ENCODE results near the gene PCDHB10. TPM values are rescaled to one million over a fixed set of nuclear protein-coding genes. Genes with fewer than 3 reads are reported as not detected.
"Not testable (repeated sequence)": the region's sequence is repeated elsewhere in the genome, so short reads cannot be mapped to it uniquely, and the experiment has no call there.

The PCDHB10 gene
- total RNA-seq, 3 donors from 2014 or later (not counting 1 experiment from before 2014, with no cell fraction given), result 0.15 TPM; not detected in 2

- Histone ChIP-seq H3K27ac (ENCODE audit: low read length) (no peak within 1 kb of the TSS), H3K36me3 (ENCODE audit: control insufficient read depth, insufficient read depth, low read length) (no peaks in the 10 kb centered on the region), H3K4me1 (ENCODE audit: control insufficient read depth, insufficient read depth, low read length) (no peaks in the 10 kb centered on the region), H3K9me3 (ENCODE audit: control insufficient read depth, insufficient read depth, low read length) (no peaks in the 10 kb centered on the region), H3K27me3 (ENCODE audit: control insufficient read depth, insufficient read depth, low read length) (peaks cover 2% of the 10 kb centered on the region), H3K4me3 (ENCODE audit: low read length) (no peak within 1 kb of the TSS)
- intact Hi-C loops (cut with micrococcal nuclease), result loop anchor here (10.0 kb wide), 1 partner anchor 342 kb away; no protein-coding TSS in a partner anchor
- H3K9me3 Mint-ChIP-seq, result peaks cover 2 to 5% of the 10 kb centered on the region in 2 donors
- H3K27ac Mint-ChIP-seq, result no peak within 1 kb of the TSS
- ATAC-seq, result no peak
- H3K27me3 Mint-ChIP-seq (ENCODE audit: low read depth in 2 of 2), result peaks cover 0 to 12% of the 10 kb centered on the region in 2 donors
- H3K4me1 Mint-ChIP-seq, result no peaks in the 10 kb centered on the region
- WGBS (ENCODE audit: insufficient coverage), result 28% methylated on average over 15 of the region's 15 CpGs
- H3K36me3 Mint-ChIP-seq, result no peaks in the 10 kb centered on the region
- no peak for TF ChIP-seq CTCF (IDR thresholded peaks at IDR 0.05)
- peak in 1 of 2 donors; percentile 44 for DNase-seq
- no peak within 1 kb of the TSS for H3K4me3 Mint-ChIP-seq
Observed at GRCh38 chr5:141223112-141223783, 31.1 kb downstream of the PCDHB10 start, which contains the start of gene PCDHB14. Gene PCDHB14 (plus strand): TSS chr5:141223343. CDS start chr5:141223506, 163 bp downstream.

GRCh38 chr5:141224844-141225243 is 32.7 kb downstream of the PCDHB10 start:
- H3K27me3 Mint-ChIP-seq (ENCODE audit: low read depth in 2 of 2); H3K27ac ChIP-seq (ENCODE audit: low read length): not testable (repeated sequence)
- intact Hi-C loops (cut with micrococcal nuclease), result loop anchor here (10.0 kb wide), 1 partner anchor 340 kb away; no protein-coding TSS in a partner anchor

GRCh38 chr5:141225421-141225820 is 33.3 kb downstream of the PCDHB10 start:
- H3K27me3 ChIP-seq (ENCODE audit: control insufficient read depth, insufficient read depth, low read length); H3K27ac Mint-ChIP-seq; H3K36me3 Mint-ChIP-seq; H3K4me1 Mint-ChIP-seq; H3K9me3 Mint-ChIP-seq; H3K27ac ChIP-seq (ENCODE audit: low read length); DNase-seq; H3K9me3 ChIP-seq (ENCODE audit: control insufficient read depth, insufficient read depth, low read length); ATAC-seq; H3K4me3 ChIP-seq (ENCODE audit: low read length); H3K27me3 Mint-ChIP-seq (ENCODE audit: low read depth in 2 of 2); H3K36me3 ChIP-seq (ENCODE audit: control insufficient read depth, insufficient read depth, low read length); H3K4me1 ChIP-seq (ENCODE audit: control insufficient read depth, insufficient read depth, low read length); H3K4me3 Mint-ChIP-seq: not testable (repeated sequence)
- intact Hi-C loops (cut with micrococcal nuclease), result loop anchor here (10.0 kb wide), 1 partner anchor 339 kb away; no protein-coding TSS in a partner anchor
- WGBS (ENCODE audit: insufficient coverage), result 35% methylated on average over 23 of the region's 30 CpGs

More at GRCh38 chr5:141224844-141225243, 32.7 kb downstream of the PCDHB10 start:
- H3K9me3 ChIP-seq (ENCODE audit: control insufficient read depth, insufficient read depth, low read length); H3K36me3 Mint-ChIP-seq; H3K4me3 ChIP-seq (ENCODE audit: low read length); H3K4me1 Mint-ChIP-seq; H3K4me3 Mint-ChIP-seq; H3K36me3 ChIP-seq (ENCODE audit: control insufficient read depth, insufficient read depth, low read length); DNase-seq; H3K4me1 ChIP-seq (ENCODE audit: control insufficient read depth, insufficient read depth, low read length); H3K9me3 Mint-ChIP-seq; H3K27ac Mint-ChIP-seq; ATAC-seq; H3K27me3 ChIP-seq (ENCODE audit: control insufficient read depth, insufficient read depth, low read length): not testable (repeated sequence)
- 33% methylated on average over 24 of the region's 40 CpGs for WGBS (ENCODE audit: insufficient coverage)

- Histone ChIP-seq H3K27ac (ENCODE audit: low read length) (no peak overlapping the region), H3K4me3 (ENCODE audit: low read length) (no peak overlapping the region), H3K4me1 (ENCODE audit: control insufficient read depth, insufficient read depth, low read length) (no peaks in the 10 kb centered on the region), H3K27me3 (ENCODE audit: control insufficient read depth, insufficient read depth, low read length) (peaks cover 16% of the 10 kb centered on the region), H3K9me3 (ENCODE audit: control insufficient read depth, insufficient read depth, low read length) (peaks cover 24% of the 10 kb centered on the region), H3K36me3 (ENCODE audit: control insufficient read depth, insufficient read depth, low read length) (no peaks in the 10 kb centered on the region)
- 11% methylated on average over 14 of the region's 15 CpGs for WGBS (ENCODE audit: insufficient coverage)
- intact Hi-C loops (cut with micrococcal nuclease), result no loop called here
- Mint-ChIP-seq H3K36me3 (peaks cover 2% of the 10 kb centered on the region), H3K4me3 (no peak overlapping the region), H3K4me1 (no peaks in the 10 kb centered on the region), H3K9me3 (peaks cover 10 to 11% of the 10 kb centered on the region in 2 donors), H3K27ac (no peak overlapping the region), H3K27me3 (ENCODE audit: low read depth in 2 of 2) (peaks cover 0 to 6% of the 10 kb centered on the region in 2 donors)
- TF ChIP-seq CTCF (IDR thresholded peaks at IDR 0.05), result no peak
- no peak for ATAC-seq
- DNase-seq, result peak in 1 of 2 donors; percentile 2
Observed at GRCh38 chr5:141234109-141234667, 42.0 kb downstream of the PCDHB10 start.

GRCh38 chr5:141235922-141236321 is 43.8 kb downstream of the PCDHB10 start:
- intact Hi-C loops (cut with micrococcal nuclease); H3K4me1 ChIP-seq (ENCODE audit: control insufficient read depth, insufficient read depth, low read length); H3K27me3 Mint-ChIP-seq (ENCODE audit: low read depth in 2 of 2): not testable (repeated sequence)

More at GRCh38 chr5:141235922-141236321, 43.8 kb downstream of the PCDHB10 start:
- Histone ChIP-seq H3K9me3 (ENCODE audit: control insufficient read depth, insufficient read depth, low read length) (peaks cover 37% of the 10 kb centered on the region), H3K27me3 (ENCODE audit: control insufficient read depth, insufficient read depth, low read length) (peaks cover 23% of the 10 kb centered on the region)
- not testable (repeated sequence) for H3K27ac Mint-ChIP-seq; H3K4me3 ChIP-seq (ENCODE audit: low read length); H3K4me1 Mint-ChIP-seq; H3K36me3 ChIP-seq (ENCODE audit: control insufficient read depth, insufficient read depth, low read length); ATAC-seq; DNase-seq; H3K27ac ChIP-seq (ENCODE audit: low read length); H3K4me3 Mint-ChIP-seq
- H3K9me3 Mint-ChIP-seq, result peaks cover 12 to 16% of the 10 kb centered on the region in 2 donors
- WGBS (ENCODE audit: insufficient coverage), result 35% methylated on average over 40 of the region's 40 CpGs
- H3K36me3 Mint-ChIP-seq, result peaks cover 20% of the 10 kb centered on the region
